Vagina (tissue), 2 donors: Measurements from ENCODE around the gene ANG.

Experiments
- CTCF ChIP-seq, 3 experiments: fragments of 450-650 bp in 2 of 3; fragments of 200-600 bp in 1 of 3; sonication (generic) in 1 of 3; IDR thresholded peaks; one replicate each; pipeline ENCODE4 v1.5.1; 2017 to 2019; ENCODE audit warnings: antibody characterized with exemption in 3 of 3, mild to moderate bottlenecking in 2 of 3, moderate library complexity in 2 of 3
- POLR2A ChIP-seq, 2 donors: fragments of 450-650 bp; IDR thresholded peaks; one replicate each; pipeline ENCODE4 v1.6.1; 2017; ENCODE audit warnings: antibody characterized with exemption in 2 of 2, mild to moderate bottlenecking in 2 of 2, moderate library complexity in 2 of 2
- POLR2AphosphoS5 ChIP-seq, 2 donors: sonication (generic); formaldehyde crosslinking; IDR thresholded peaks; one replicate each; pipeline ENCODE4 v1.9.0; 2017; ENCODE audit warnings: antibody characterized with exemption in 2 of 2, mild to moderate bottlenecking in 2 of 2, low read depth in 1 of 2; ENCODE audit not compliant: insufficient read depth in 1 of 2

GRCh38 chr14:20680843-20681347 lies 7.7 kb upstream of the ANG start:
- no peak for TF ChIP-seq CTCF (IDR thresholded peaks at IDR 0.05)
- no peak for TF ChIP-seq POLR2AphosphoS5 (IDR thresholded peaks at IDR 0.05; ENCODE audit: insufficient read depth in 1 of 2, low read depth in 1 of 2)
- TF ChIP-seq POLR2A (IDR thresholded peaks at IDR 0.05) = no peak
